GM10266 (cell line): ENCODE measurements around the gene ETS1.

Experiments
- DNase-seq: peaks from one replicate; pipeline ENCODE4 v3.0.0; 2012; ENCODE audit errors: extremely low spot score
- CTCF ChIP-seq: IDR thresholded peaks from 2 replicates; pipeline ENCODE4 v1.5.1; 2012; ENCODE audit warnings: mild to moderate bottlenecking, low read depth; ENCODE audit not compliant: control insufficient read depth, insufficient read depth; ENCODE audit errors: missing control alignments

The ETS1 gene

GRCh38 chr11:128628686-128629085 is 41.3 kb upstream of the ETS1 start:
- TF ChIP-seq CTCF, result no peak

DNA sequence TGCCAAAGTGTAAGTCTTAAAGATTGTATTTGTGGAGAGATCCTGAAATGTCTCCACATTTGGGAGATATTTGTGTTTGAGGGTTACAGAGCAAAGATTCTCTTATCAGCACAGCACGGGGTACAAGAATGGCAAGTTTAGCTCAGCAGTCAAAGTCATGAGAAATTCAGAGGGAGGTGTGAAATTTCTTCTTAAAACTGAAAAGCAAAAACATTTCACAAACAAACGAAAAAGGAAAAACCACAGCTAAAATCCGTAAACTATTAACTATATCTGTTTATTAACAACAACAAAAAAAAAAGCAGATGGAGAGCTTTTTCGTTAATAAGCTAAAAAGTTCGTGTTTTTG is 40.9 kb upstream of the ETS1 start:
- no peak for TF ChIP-seq CTCF
- DNase-seq, result no peak

More at GRCh38 chr11:128628686-128629085, 41.3 kb upstream of the ETS1 start:
- DNase-seq, result no peak

GRCh38 chr11:128627666-128628324 is 40.4 kb upstream of the ETS1 start:
- TF ChIP-seq CTCF, result no peak
- peak; percentile 48 for DNase-seq

GRCh38 chr11:128626913-128627665 is 39.7 kb upstream of the ETS1 start:
- DNase-seq, result no peak
- no peak for TF ChIP-seq CTCF

GRCh38 chr11:128625746-128626145 is 38.4 kb upstream of the ETS1 start:
- DNase-seq, result no peak
- TF ChIP-seq CTCF, result no peak

DNA sequence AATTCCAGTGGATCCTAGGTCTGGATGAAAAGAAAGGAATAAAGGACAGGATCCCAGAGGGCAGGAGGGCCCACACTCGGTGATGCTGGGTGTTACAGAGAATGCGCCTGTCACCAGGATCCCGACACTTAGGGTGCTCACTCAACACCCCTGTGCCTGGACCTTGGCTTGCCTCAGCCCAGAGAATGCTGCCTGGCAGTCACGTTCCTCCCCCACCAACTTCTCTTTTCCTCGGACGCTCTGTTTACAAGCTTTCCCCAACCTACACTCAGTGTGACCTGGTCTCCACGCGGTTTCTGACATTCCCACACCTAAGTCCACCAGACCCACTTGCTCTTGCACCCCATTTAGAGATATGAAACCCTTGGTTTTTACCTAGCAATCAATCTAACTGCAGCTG is 38.0 kb upstream of the ETS1 start:
- no peak for TF ChIP-seq CTCF

More for the DNA sequence above, 38.0 kb upstream of the ETS1 start:
- DNase-seq, result no peak
